GM12872 (cell line): ENCODE measurements around the gene MGST2.

Experiments used
- TF ChIP-seq, protein P1 (sequence below): IDR thresholded peaks from 3 replicates; pipeline ENCODE4 v1.5.1; 2011; ENCODE audit warnings: low read depth, mild to moderate bottlenecking, low read length, moderate library complexity; ENCODE audit not compliant: insufficient read depth

MGST2 gene

DNA sequence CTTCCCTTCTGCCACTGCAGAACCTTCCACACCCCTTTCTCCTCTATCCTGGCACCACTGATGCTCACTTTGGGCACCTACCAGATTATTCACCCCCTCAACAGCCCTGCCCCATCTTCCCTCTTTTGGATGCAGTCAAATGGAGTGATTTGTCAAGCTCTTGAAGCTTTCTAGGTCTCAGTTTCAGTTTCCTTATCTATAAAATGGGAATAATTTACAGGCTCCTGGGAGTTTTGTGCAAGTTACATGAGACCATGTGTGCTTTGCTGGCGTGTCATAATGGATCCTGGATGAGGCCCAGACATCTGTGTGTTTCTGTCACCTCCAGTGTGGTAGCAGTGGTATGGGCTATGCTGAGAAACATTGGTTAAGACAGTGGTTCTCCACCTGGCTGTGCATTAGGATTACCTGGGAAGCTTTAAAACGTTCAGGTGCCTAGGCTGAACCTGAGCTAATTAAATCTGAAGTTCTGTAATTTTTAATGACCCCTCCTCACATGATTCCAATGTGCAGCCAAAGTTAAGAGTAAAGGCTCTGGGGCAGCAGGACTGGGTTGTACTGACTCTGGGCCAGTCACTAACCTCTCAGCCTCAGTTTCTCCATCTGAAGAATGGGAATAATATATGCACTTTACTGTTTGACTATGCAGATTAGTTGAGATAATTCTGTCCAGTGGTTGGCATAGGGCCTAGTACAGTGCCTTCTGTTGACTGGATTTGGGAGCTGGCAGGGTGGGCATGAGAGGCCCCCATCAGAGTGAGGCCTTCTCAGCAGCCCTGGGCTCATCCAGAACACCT lies 6.8 kb upstream of the MGST2 start:
- TF ChIP-seq, protein P1, sequence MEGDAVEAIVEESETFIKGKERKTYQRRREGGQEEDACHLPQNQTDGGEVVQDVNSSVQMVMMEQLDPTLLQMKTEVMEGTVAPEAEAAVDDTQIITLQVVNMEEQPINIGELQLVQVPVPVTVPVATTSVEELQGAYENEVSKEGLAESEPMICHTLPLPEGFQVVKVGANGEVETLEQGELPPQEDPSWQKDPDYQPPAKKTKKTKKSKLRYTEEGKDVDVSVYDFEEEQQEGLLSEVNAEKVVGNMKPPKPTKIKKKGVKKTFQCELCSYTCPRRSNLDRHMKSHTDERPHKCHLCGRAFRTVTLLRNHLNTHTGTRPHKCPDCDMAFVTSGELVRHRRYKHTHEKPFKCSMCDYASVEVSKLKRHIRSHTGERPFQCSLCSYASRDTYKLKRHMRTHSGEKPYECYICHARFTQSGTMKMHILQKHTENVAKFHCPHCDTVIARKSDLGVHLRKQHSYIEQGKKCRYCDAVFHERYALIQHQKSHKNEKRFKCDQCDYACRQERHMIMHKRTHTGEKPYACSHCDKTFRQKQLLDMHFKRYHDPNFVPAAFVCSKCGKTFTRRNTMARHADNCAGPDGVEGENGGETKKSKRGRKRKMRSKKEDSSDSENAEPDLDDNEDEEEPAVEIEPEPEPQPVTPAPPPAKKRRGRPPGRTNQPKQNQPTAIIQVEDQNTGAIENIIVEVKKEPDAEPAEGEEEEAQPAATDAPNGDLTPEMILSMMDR: no peak

DNA sequence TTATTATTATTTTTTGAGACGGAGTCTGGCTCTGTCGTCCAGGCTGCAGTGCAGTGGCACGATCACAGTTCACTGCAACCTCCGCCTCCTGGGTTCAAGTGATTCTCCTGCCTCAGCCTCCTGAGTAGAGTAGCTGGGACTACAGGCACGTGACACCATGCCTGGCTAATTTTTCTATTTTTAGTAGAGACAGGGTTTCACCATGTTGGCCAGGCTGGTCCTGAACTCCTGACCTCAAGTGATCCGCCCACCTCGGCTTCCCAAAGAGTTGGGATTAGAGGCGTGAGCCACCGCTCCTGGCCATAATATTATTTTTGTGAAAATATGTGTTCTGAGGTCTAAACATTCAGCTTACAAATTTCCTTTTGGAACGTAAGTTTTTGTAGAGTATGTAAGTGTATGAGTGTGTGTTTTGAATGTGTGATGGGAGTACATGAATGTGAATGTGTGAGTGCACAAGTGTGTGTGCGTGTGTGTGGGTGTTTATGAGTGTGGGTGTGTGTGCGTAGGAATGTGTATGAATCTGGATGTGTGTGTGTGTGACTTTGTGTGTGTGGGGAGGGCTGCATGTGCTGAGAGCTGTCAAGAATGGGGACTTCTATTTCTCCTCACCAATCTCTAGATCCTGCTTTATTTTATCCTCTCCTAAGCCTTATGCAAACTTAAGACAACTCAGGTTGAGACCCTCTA lies 5.7 kb upstream of the MGST2 start:
- TF ChIP-seq, protein P1: no peak

DNA sequence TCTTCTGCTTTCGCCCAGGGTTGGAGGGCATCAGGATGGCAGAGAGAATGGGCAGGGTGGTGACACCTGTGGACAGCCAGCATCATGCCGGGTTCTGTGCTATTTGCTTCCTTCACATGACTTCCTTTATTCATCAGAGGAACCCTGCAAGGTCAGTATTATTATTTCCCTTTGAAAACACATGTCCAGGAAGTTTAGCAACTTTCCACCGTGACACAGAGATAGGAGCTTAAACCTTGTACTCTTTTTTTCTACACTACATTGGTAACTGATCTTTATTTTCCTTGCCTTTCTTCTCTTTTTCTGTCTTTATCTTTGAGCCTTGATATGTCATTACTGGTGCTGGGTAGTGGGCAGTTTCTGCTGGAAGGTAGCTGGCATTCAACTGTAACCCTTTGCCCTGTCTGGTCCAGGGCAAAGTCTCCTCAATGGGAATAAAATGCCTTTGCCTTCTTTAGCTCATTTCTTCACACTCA lies 5.0 kb upstream of the MGST2 start:
- TF ChIP-seq, protein P1: no peak

DNA sequence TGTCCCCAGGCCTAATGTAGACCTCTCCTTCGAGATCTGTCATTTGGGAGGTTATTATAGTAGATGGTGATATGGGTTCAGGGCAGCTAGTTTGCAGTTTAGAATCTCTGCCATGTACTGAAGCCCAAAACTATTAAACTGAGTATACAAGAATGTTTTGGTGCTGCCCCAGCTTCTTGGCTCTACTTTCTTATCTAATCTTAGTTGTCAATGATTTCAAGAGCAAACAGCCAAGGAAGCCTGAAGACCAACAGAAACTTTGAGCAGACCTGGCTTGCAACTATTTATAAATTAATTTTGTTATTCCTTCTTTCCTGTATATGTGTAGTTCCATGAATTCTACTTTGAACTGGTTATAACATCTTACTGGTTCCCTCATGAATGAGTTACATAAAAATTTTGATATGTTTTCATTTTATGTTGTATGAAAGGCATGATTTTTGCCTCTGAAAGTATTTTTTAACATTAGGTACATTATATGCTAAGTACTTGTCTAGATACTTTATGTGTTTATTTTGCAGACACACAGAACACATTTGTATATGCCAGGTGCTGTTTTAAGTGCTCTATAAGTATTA lies 2.0 kb upstream of the MGST2 start:
- TF ChIP-seq, protein P1: no peak

DNA sequence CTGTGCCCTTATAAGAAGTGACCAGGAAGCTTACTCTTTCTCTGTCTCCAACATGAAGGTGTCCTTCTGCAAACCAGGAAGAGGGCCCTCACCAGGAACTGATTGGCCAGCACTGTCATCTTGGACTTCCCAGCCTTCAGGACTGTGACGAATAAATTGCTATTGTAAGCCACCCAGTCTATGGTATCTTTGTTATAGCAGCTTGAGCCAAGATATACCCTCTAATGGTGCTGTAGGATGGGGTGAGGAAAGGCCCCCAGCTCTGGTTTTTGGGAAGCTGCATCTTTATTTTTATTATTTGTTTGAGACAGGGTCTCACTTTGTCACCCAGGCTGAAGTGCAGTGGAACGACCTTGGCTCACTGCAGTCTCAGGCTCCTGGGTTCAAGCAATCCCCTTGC lies 1.2 kb upstream of the MGST2 start:
- TF ChIP-seq, protein P1: no peak

DNA sequence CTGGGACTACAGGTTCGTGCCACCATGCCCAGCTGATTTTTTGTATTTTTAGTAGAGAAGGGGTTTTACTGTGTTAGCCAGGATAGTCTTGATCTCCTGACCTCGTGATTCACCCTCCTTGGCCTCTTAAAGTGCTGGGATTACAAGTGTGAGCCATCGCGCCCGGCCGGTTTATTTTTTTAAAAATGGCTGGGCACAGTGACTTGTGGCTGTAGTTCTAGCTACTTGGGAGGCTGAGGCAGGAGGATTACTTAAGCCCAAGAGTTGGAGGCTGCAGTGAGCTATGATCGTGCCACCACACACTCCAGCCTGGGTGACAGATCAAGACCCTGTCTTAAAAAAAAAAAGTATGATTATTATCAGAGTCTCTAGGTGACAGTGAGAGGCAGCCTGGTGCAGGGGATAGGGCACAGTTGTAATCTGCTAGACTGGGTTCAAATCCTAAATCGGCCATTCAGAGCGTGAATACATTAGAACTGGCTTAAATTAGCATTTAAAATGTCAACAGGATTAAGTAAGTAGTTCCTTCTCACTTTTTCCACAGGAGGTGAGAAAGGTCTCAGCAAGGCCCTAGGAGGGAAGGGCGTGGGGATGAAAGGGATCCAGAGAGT lies 435 bp upstream of the MGST2 start:
- TF ChIP-seq, protein P1: no peak

DNA sequence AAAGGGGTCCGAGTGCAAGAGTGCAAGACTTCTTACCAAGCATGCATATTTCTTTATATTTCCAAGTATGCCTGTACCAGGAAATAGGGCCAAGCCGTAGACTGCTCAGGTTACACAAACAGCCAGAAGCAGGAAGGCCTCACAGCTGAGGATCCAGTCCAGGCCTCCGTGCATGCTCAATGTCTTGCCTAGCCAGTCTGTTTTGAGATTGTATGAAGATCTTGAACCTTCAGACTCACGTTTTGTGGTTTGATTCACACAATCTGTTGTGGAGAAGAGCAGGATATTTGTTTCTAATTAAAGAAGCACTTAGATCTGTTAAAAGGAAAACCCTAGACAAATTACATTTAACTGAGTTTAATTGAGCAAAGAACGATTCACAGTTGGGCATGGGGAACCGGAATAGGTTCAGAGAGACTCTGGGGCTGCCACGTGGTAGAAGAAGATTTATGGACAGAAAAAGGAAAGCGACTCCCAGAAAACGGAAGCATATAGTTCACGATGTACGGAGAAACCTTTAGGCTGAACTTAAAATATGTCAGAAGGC lies 1.2 kb downstream of the MGST2 start:
- TF ChIP-seq, protein P1: no peak
